Ishikawa (cell line): ENCODE measurements around the gene LMAN2L.

Experiments used
- CEBPB ChIP-seq: IDR thresholded peaks from 2 replicates; pipeline ENCODE4 v1.6.1; 2012
- CREB1 ChIP-seq: IDR thresholded peaks from 2 replicates; pipeline ENCODE4 v1.6.1; 2012; ENCODE audit warnings: low read depth
- EGR1 ChIP-seq: IDR thresholded peaks from 2 replicates; pipeline ENCODE4 v1.6.1; 2012
- EP300 ChIP-seq: IDR thresholded peaks from 2 replicates; pipeline ENCODE4 v1.6.1; 2012; ENCODE audit warnings: borderline replicate concordance
- FOXM1 ChIP-seq: IDR thresholded peaks from 2 replicates; pipeline ENCODE4 v1.6.1; 2012; ENCODE audit warnings: low read depth, borderline replicate concordance
- NFIC ChIP-seq: IDR thresholded peaks from 2 replicates; pipeline ENCODE4 v1.6.1; 2012
- RAD21 ChIP-seq: IDR thresholded peaks from 2 replicates; pipeline ENCODE4 v1.6.1; 2012; ENCODE audit warnings: low read depth
- REST ChIP-seq: IDR thresholded peaks from 2 replicates; pipeline ENCODE4 v1.6.1; 2012; ENCODE audit warnings: low read depth, mild to moderate bottlenecking
- TAF1 ChIP-seq: IDR thresholded peaks from 2 replicates; pipeline ENCODE4 v1.6.1; 2012; ENCODE audit warnings: low read depth, mild to moderate bottlenecking
- TCF12 ChIP-seq: IDR thresholded peaks from 2 replicates; pipeline ENCODE4 v1.6.1; 2012; ENCODE audit warnings: low read depth
- TEAD4 ChIP-seq: IDR thresholded peaks from 2 replicates; pipeline ENCODE4 v1.6.1; 2012
- YY1 ChIP-seq: IDR thresholded peaks from 2 replicates; pipeline ENCODE4 v1.6.1; 2012; ENCODE audit warnings: low read depth
- ZBTB7A ChIP-seq: IDR thresholded peaks from 2 replicates; pipeline ENCODE4 v1.6.1; 2012; ENCODE audit warnings: low read depth
- TF ChIP-seq, protein P1 (sequence below): IDR thresholded peaks from 2 replicates; pipeline ENCODE4 v1.6.1; 2012
- TF ChIP-seq, protein P2 (sequence below): IDR thresholded peaks from 2 replicates; pipeline ENCODE4 v1.6.1; 2012

Gene LMAN2L

GRCh38 chr2:96758987-96759386 lies 19.1 kb upstream of the LMAN2L start:
- no peak for TF ChIP-seq TCF12
- TF ChIP-seq RAD21 = no peak

DNA sequence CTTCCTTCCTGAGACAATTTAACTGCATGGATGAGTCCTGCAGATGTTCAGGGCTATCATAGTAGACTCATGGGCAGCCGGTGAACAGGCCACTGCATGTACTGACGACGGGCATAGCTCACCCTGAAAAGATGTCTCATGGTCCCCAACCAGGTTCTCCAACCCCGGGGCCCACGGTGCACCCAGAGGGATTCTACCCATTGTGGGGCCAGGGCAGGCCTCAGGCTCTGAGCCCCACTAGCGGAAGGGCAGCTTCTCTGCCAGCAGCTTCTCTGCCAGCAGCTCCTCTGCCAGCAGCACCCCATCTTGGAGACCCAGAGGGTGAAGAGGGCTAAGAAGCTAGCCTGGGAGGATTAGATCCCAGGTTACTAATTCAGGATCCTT lies 17.6 kb upstream of the LMAN2L start:
- TF ChIP-seq ZBTB7A (no peak), TEAD4 (no peak), TCF12 (no peak), YY1 (no peak)
- TF ChIP-seq, protein P1, sequence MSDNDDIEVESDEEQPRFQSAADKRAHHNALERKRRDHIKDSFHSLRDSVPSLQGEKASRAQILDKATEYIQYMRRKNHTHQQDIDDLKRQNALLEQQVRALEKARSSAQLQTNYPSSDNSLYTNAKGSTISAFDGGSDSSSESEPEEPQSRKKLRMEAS = no peak

GRCh38 chr2:96756788-96757476 lies 17.1 kb upstream of the LMAN2L start:
- TF ChIP-seq ZBTB7A = no peak

DNA sequence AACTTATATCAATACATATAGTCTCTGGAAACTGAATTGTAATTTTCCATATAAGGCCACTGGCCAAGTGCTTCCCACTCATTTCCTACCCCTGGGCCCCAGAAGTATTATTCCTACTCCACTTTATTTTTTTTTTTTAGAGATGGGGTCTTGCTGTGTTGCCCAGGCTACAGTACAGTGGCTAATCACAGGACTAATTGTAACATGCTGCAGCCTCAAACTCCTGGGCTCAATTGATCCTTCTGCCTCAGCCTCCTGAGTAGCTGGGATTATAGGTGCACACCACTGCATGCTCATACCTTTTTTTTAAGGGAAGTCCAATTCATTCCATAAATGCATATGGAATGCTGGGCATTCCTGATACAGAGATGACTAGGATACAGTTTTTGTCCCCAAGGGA lies 14.5 kb upstream of the LMAN2L start:
- TF ChIP-seq REST (no peak), EP300 (no peak), YY1 (no peak), FOXM1 (no peak), RAD21 (no peak), NFIC (no peak), TAF1 (no peak), ZBTB7A (no peak), EGR1 (no peak), CREB1 (no peak), CEBPB (no peak), TEAD4 (no peak), TCF12 (no peak)
- TF ChIP-seq, protein P1 = no peak
- TF ChIP-seq, protein P2, sequence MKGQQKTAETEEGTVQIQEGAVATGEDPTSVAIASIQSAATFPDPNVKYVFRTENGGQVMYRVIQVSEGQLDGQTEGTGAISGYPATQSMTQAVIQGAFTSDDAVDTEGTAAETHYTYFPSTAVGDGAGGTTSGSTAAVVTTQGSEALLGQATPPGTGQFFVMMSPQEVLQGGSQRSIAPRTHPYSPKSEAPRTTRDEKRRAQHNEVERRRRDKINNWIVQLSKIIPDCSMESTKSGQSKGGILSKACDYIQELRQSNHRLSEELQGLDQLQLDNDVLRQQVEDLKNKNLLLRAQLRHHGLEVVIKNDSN = no peak

DNA sequence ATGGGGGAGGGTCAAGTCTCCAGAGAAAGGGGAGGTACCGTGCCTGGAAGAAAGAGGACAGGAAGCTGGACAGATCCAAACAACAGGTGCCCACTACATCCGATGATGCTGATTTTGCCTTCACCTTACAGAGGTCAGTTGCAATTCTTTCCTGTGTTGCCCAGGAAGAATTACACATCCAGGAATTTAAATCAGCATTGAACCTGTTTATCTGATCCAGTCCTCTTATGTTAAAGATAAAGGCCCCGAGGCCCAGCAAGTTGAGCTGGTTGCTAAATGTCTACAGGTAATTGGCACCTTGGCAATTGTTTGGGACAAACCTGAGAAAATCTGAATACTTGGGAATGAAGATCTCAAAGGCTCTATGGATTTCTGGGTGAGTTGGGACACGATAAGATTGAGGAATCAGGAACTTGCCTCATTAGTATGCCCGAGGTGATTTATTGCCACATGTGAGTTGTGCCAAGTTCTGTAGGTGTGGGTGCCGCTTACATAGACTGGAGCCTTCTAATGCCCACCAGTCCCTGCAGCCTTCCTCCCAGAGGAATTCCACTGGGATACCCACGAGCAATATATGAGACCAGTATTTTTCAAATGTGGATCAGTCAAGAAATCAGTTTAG lies 13.9 kb upstream of the LMAN2L start:
- no peak for TF ChIP-seq FOXM1
- no peak for TF ChIP-seq CREB1
- no peak for TF ChIP-seq CEBPB
- no peak for TF ChIP-seq YY1
- no peak for TF ChIP-seq EP300
- TF ChIP-seq, protein P2 = no peak
- TF ChIP-seq REST = no peak
- no peak for TF ChIP-seq TEAD4
- TF ChIP-seq TAF1 = no peak
- TF ChIP-seq EGR1 = no peak
- no peak for TF ChIP-seq TCF12
- no peak for TF ChIP-seq ZBTB7A
- TF ChIP-seq RAD21 = no peak
- no peak for TF ChIP-seq NFIC
- TF ChIP-seq, protein P1 = no peak

- TF ChIP-seq EGR1 (no peak), NFIC (no peak), RAD21 (no peak), CEBPB (no peak), TAF1 (no peak), ZBTB7A (no peak), REST (no peak), FOXM1 (no peak), CREB1 (no peak), TEAD4 (no peak), YY1 (no peak)
- TF ChIP-seq, protein P1 = no peak
- TF ChIP-seq, protein P2 = no peak
These were observed 11.9 kb upstream of the LMAN2L start for GRCh38 chr2:96751800-96752199.
